HepG2 (cell line): ENCODE measurements around the gene OCLN. TPM values are rescaled to one million over a fixed set of nuclear protein-coding genes. Genes with fewer than 3 reads are reported as not detected.
A peak's percentile ranks its signal among the peaks of the same experiment; 100 is the strongest.

ENCODE experiments used
- DPF2 ChIP-seq: sonication (generic); formaldehyde crosslinking; IDR thresholded peaks from 2 replicates; pipeline ENCODE4 v1.4.0; 2020; ENCODE audit warnings: mild to moderate bottlenecking, low read depth, missing genetic modification reagents, borderline replicate concordance
- FOXO1 ChIP-seq: sonication (generic); formaldehyde crosslinking; IDR thresholded peaks from 2 replicates; pipeline ENCODE4 v1.4.0; 2020; ENCODE audit warnings: missing genetic modification reagents
- FOXP4 ChIP-seq: sonication (generic); formaldehyde crosslinking; IDR thresholded peaks from 2 replicates; pipeline ENCODE4 v1.4.0; 2020; ENCODE audit warnings: missing genetic modification reagents
- KAT7 ChIP-seq: IDR thresholded peaks from 2 replicates; pipeline ENCODE4 v1.6.1; 2018; ENCODE audit warnings: borderline replicate concordance, missing compliant biosample characterization
- NONO ChIP-seq, 2 experiments: fragments of 450-650 bp in 1 of 2; sonication (generic) in 1 of 2; formaldehyde crosslinking in 1 of 2; IDR thresholded peaks in 1 of 2; conservative IDR thresholded peaks in 1 of 2; 2 replicates each; pipeline versions ENCODE4 v1.6.1 to v1.8.0; 2017 to 2022; ENCODE audit warnings: mild to moderate bottlenecking in 1 of 2, missing genetic modification reagents in 1 of 2, moderate library complexity in 1 of 2
- PATZ1 ChIP-seq: sonication (generic); formaldehyde crosslinking; IDR thresholded peaks from 2 replicates; pipeline ENCODE4 v1.4.0; 2020; ENCODE audit warnings: missing genetic modification reagents
- PAX8 ChIP-seq: sonication (generic); formaldehyde crosslinking; IDR thresholded peaks from 2 replicates; pipeline ENCODE4 v1.8.0; 2022; ENCODE audit warnings: mild to moderate bottlenecking, missing genetic modification reagents, borderline replicate concordance
- PHB2 ChIP-seq: fragments of 450-650 bp; IDR thresholded peaks from 2 replicates; pipeline ENCODE4 v1.6.1; 2018; ENCODE audit not compliant: partially characterized antibody
- POGK ChIP-seq: sonication (generic); formaldehyde crosslinking; conservative IDR thresholded peaks from 2 replicates; pipeline ENCODE4 v1.8.0; 2022; ENCODE audit warnings: mild to moderate bottlenecking, moderate library complexity, missing genetic modification reagents
- TCF12 ChIP-seq, 2 experiments: fragments of 450-650 bp in 1 of 2; sonication (generic) in 1 of 2; formaldehyde crosslinking in 1 of 2; IDR thresholded peaks; 2 replicates each; pipeline versions ENCODE4 v1.6.1 to v1.8.0; 2017 to 2022; ENCODE audit warnings: antibody characterized with exemption in 1 of 2, mild to moderate bottlenecking in 1 of 2, missing genetic modification reagents in 1 of 2, moderate library complexity in 1 of 2
- ZBTB14 ChIP-seq: sonication (generic); formaldehyde crosslinking; IDR thresholded peaks from 2 replicates; pipeline ENCODE4 v1.4.0; 2020; ENCODE audit warnings: missing genetic modification reagents
- ZNF20 ChIP-seq: sonication (generic); formaldehyde crosslinking; IDR thresholded peaks from 2 replicates; pipeline ENCODE4 v1.4.0; 2020; ENCODE audit warnings: mild to moderate bottlenecking, moderate library complexity, missing genetic modification reagents
- ZNF263 ChIP-seq: sonication (generic); formaldehyde crosslinking; IDR thresholded peaks from 2 replicates; pipeline ENCODE4 v1.4.0; 2020; ENCODE audit warnings: missing genetic modification reagents
- ZNF431 ChIP-seq: sonication (generic); formaldehyde crosslinking; IDR thresholded peaks from 2 replicates; pipeline ENCODE4 v1.9.0; 2022; ENCODE audit warnings: missing genetic modification reagents, low read depth, mild to moderate bottlenecking, borderline replicate concordance
- ZNF672 ChIP-seq: sonication (generic); formaldehyde crosslinking; IDR thresholded peaks from 2 replicates; pipeline ENCODE4 v1.8.1; 2022; ENCODE audit warnings: missing genetic modification reagents
- ZSCAN30 ChIP-seq: sonication (generic); formaldehyde crosslinking; IDR thresholded peaks from 2 replicates; pipeline ENCODE4 v1.5.0; 2020; ENCODE audit warnings: mild to moderate bottlenecking, missing genetic modification reagents
- polyA plus RNA-seq, 8 experiments: library from polyadenylated mRNA; depleted of rRNA in 3 of 8; stranded (reverse) in 7 of 8; unstranded in 1 of 8; fragments of >200 nt; fragmentation: Illumina TruSeq in 4 of 8; extraction: Trizol in 4 of 8; gene quantifications; 2 replicates each; pipeline versions ENCODE4 v1.2.1 to v1.2.3, GENCODE V29; 2011 to 2016; ENCODE audit warnings: low read depth in 4 of 8, missing spikeins in 1 of 8, mixed read lengths in 1 of 8; ENCODE audit not compliant: insufficient read depth in 1 of 8
- total RNA-seq, 5 experiments: library from RNA; depleted of rRNA; stranded (reverse); fragments of >200 nt; fragmentation: Illumina TruSeq; extraction: Trizol; gene quantifications; 2 replicates each; pipeline ENCODE4 v1.2.3, GENCODE V29; 2016; ENCODE audit warnings: low read depth in 1 of 5
- TF ChIP-seq, protein P1 (sequence below): sonication (generic); formaldehyde crosslinking; IDR thresholded peaks from 2 replicates; pipeline ENCODE4 v1.4.0; 2020; ENCODE audit warnings: mild to moderate bottlenecking, missing genetic modification reagents
- TF ChIP-seq, protein P2 (sequence below): sonication (generic); formaldehyde crosslinking; IDR thresholded peaks from 2 replicates; pipeline ENCODE4 v1.8.0; 2022; ENCODE audit warnings: mild to moderate bottlenecking, missing genetic modification reagents, moderate library complexity

OCLN gene
- total and polyA plus RNA-seq, 2 of the 13 experiments (the other 11 are each of a cell fraction or from before 2014, with no cell fraction given), result 24.1 to 34.8 TPM

DNA sequence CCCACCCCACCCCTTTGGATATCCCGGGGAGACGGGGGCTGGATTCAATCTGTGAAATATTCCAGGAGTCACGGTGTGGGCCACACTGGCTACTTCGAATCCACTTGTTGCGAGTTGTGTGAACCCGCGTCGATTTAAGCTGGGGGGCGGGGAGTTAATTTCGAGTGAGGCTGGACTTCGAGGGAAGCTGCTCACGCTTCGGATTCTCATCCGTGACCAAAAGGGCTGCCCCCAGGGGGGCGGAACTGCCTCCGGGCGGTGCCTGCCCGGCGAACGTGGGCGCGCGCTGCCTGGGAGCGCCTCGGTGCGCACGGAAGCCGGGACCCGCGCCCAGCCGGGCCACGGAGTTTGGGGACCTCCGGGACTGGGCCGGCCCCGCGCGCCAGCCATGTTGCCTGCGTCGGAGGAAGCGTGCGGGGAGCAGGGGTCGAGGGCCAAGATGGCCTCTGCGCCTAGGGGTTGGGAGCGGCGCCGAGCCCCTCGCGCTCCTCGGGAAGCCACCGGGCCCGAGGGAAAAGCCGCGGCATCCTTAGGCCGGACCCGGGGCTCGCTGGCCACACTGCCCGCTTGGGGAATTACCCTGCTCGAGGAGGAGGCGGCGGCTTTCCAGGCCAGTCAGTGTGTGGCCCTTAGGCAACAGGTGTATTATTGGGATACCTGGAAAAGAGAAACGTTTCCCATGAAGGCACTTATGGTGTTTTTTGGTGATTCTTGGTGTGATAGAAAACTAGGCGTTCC is 975 bp downstream of the OCLN start (continued):
- no peak for TF ChIP-seq DPF2
- peak; percentile 59; the same call in 1 of the 2 replicates for TF ChIP-seq PATZ1
- TF ChIP-seq ZSCAN30 (CRISPR knock-in tag), result no peak
- TF ChIP-seq ZNF20 (CRISPR knock-in tag), result no peak
- peak; percentile 65; the same call in 1 of the 2 replicates for TF ChIP-seq ZBTB14
- no peak for TF ChIP-seq NONO (IDR thresholded peaks at IDR 0.05)
- 0 out of 2 replicates have a peak, but pooled peaks have one; percentile 20 for TF ChIP-seq NONO (CRISPR knock-in tag; conservative IDR thresholded peaks at IDR 0.05)
- TF ChIP-seq ZNF263 (CRISPR knock-in tag), result 0 out of 2 replicates have a peak, but pooled peaks have one; percentile 39
- TF ChIP-seq KAT7 (CRISPR knock-in tag), result no peak
- TF ChIP-seq ZNF672 (CRISPR knock-in tag), result no peak
- peak; percentile 68; the same call in 1 of the 2 replicates for TF ChIP-seq PAX8 (CRISPR knock-in tag)
- peak; percentile 78; the same call in 1 of the 2 replicates for TF ChIP-seq ZNF431 (CRISPR knock-in tag)
- no peak for TF ChIP-seq PHB2
- no peak for TF ChIP-seq FOXP4 (CRISPR knock-in tag)
- TF ChIP-seq, protein P1, sequence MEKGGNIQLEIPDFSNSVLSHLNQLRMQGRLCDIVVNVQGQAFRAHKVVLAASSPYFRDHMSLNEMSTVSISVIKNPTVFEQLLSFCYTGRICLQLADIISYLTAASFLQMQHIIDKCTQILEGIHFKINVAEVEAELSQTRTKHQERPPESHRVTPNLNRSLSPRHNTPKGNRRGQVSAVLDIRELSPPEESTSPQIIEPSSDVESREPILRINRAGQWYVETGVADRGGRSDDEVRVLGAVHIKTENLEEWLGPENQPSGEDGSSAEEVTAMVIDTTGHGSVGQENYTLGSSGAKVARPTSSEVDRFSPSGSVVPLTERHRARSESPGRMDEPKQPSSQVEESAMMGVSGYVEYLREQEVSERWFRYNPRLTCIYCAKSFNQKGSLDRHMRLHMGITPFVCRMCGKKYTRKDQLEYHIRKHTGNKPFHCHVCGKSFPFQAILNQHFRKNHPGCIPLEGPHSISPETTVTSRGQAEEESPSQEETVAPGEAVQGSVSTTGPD (CRISPR knock-in tag), result no peak
- TF ChIP-seq POGK (CRISPR knock-in tag), result no peak
- TF ChIP-seq FOXO1, result peak; percentile 36; the same call in 1 of the 2 replicates
- no peak for TF ChIP-seq TCF12 (IDR thresholded peaks at IDR 0.05)
- TF ChIP-seq TCF12 (CRISPR knock-in tag; IDR thresholded peaks at IDR 0.05), result no peak
- TF ChIP-seq, protein P2, sequence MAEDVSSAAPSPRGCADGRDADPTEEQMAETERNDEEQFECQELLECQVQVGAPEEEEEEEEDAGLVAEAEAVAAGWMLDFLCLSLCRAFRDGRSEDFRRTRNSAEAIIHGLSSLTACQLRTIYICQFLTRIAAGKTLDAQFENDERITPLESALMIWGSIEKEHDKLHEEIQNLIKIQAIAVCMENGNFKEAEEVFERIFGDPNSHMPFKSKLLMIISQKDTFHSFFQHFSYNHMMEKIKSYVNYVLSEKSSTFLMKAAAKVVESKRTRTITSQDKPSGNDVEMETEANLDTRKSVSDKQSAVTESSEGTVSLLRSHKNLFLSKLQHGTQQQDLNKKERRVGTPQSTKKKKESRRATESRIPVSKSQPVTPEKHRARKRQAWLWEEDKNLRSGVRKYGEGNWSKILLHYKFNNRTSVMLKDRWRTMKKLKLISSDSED (CRISPR knock-in tag), result no peak
